DOHH2 (cell line): ENCODE data around the gene RBM24.

Experiments used
- CTCF ChIP-seq: fragments of 200-600 bp; sonication (generic); IDR thresholded peaks from one replicate; pipeline ENCODE4 v1.5.1; 2014; ENCODE audit warnings: antibody characterized with exemption, mild to moderate bottlenecking, low read depth, low read length; ENCODE audit not compliant: poor library complexity, severe bottlenecking
- EZH2phosphoT487 ChIP-seq: fragments of 200-600 bp; sonication (generic); IDR thresholded peaks from 2 replicates; pipeline ENCODE4 v1.6.1; 2017; ENCODE audit warnings: borderline replicate concordance, mild to moderate bottlenecking, antibody characterized with exemption, low read length, moderate library complexity, mixed read lengths

GRCh38 chr6:17343215-17343614 is 62.1 kb downstream of the RBM24 start:
- TF ChIP-seq CTCF (no peak), EZH2phosphoT487 (no peak)
